CD4-positive, alpha-beta T cell treated with Interleukin-6 at 100 ng/mL for 8 hours (primary cell): Measurements from ENCODE around the gene HEG1.

Source experiments
- DNase-seq: peaks from one replicate; pipeline ENCODE4 v3.0.0-alpha.2; 2020; ENCODE audit warnings: mixed read lengths, low spot score

HEG1 gene

DNA sequence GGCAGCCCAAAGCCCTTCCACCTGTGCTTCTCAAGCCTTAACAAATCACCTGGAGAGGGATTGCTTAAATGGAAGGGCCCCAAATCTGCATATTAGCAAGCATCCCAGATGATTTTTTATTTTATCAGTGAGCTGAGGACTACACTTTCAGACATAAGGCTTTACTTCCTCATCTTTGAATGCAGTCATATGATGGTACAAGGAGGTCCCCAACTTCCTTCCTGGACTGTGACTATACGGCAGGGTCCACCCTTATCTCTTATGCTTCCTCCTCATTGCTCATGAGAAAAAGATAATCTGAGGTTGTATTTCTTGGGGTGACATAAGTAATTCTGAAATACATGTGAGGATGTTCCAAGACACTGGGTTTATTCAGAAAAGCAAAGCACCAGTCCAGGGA lies 13.7 kb upstream of the HEG1 start:
- DNase-seq = no peak

DNA sequence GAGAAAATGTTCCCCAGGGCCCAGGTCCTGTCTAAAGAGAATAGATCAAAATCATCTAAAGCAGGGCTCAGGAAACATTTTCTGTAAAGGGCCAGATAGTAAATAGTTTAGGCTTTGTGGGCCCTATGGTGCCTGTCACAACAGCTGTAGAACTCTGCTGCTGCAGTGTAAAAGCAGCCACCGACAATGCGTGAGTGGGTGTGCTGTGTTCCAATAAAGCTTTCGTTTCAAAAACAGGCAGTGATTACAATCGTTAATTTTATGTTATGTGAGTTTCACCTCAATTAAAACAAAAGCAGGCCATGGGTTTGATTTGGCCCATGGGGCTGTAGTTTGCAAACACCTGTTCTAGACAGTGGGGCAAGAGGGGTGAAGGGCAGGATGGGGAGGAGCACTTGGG lies 12.5 kb upstream of the HEG1 start:
- no peak for DNase-seq

GRCh38 chr3:125067225-125067624 lies 11.4 kb upstream of the HEG1 start:
- no peak for DNase-seq

DNA sequence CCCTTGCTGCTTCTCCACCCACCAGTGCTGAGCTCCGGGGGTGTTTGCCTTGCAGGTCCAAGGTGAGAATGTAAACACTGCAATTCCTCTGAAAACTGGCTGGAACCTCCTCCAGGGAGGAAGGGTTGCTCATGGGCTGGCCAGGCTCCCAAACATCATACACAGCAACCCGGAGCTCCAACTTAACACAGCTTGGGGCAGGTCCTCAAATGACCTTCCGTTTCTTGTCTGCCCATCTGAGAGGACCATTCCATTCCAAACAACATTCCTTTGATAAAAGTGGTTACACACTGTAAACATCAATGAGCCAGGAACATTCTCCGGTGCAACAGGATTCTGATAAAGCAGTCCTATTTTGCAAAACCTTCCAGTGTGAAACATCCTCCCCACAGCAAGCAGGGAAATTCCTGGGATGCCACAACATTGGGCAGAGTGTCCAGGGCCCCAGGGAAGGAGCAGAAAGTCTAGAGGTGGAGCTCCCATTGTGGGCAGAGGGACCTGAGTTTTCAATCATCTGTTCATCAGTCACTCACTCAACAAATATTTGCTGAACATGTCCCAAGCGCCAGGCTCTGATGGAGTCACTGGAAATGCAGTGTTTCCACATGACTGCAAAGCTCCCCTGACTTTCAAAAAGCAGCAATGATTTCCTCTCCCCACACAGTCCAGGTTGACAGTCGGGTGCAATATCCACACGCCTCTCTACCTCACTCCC lies 7.3 kb upstream of the HEG1 start:
- DNase-seq = no peak

- DNase-seq = no peak
Measured at GRCh38 chr3:125061646-125062045, 5.8 kb upstream of the HEG1 start.

- DNase-seq = no peak
Measured at GRCh38 chr3:125061170-125061569, 5.4 kb upstream of the HEG1 start.

DNA sequence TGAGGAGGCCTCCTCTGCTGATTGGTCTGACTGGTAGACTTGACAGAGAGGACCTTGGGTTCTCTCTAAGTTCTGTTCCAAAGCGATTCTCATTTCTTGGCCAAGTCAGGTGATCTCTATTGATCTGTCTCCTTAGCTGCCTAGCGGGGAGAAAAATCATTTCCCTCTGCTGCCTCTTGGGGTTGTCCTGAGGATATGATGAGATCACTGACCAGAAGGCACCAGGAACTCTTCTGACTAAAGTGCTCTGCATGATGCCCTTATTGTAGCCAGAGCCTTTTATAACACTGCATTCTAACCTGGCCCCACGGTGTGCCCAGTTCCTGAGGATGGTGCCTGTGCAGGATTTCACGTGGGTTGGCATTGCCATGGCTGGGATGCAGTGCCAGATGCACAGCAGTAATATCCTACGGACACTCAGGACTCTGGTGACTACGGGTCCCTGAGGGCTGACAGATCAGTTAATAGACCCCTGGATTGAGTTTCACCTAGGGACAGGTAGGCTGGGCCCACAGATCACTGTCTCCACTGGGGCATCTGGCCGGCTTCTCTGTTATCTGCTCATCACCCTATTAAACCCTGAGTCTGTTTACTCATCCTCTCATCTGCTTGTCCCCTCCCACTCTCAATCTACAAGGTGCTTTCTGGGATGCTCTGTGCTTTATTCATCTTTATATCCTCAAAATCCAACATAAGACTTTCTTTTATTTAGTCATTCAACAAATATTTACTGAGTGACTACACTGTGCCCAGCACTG lies 3.9 kb upstream of the HEG1 start:
- no peak for DNase-seq

- no peak for DNase-seq
Measured at GRCh38 chr3:125058959-125059358, 3.2 kb upstream of the HEG1 start.

DNA sequence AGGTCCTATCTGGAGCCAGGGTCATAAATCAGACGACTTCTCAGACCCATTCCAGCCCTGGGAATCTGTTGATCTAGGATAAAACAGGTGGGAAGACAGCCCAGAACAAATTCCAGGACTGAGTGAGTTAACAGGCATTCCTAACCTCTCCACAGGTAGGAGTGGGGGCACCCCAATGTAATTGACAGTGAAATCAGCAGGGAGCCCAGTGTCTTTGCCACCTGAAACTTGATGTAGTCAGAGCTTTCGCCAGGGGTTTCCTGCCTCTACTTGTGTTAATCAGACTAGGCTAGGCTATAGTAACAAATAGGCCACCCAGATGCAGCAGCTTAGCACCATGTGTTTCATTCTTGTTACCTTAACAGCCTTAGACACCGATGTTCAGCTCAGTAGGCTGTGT lies 2.7 kb upstream of the HEG1 start:
- no peak for DNase-seq

- no peak for DNase-seq
Measured at GRCh38 chr3:125057186-125057850, 1.5 kb upstream of the HEG1 start.

- no peak for DNase-seq
Measured at GRCh38 chr3:125055331-125055912, 375 bp downstream of the HEG1 start.

GRCh38 chr3:125054449-125055329 lies 1.1 kb downstream of the HEG1 start:
- peak; percentile 39 for DNase-seq

- DNase-seq = no peak
Measured at GRCh38 chr3:125054062-125054448, 1.7 kb downstream of the HEG1 start.

DNA sequence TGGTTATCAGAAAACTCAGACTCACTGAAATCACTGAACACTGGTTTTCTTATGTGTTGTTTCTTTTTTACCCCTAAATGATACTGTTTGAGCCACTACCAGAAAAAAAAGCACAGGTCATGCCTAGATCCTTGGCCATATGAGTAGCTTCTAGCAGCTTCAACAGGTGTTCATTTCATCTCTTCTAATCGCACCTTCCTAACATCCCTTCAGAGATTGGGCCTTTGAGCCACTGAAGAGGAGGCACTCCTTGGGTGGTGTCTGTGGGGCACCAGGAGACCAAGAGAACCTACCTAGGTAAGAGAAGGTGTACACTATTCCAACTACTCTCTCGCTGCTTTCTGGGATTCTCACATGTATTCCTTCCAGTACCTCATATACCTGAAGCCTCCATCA lies 2.5 kb downstream of the HEG1 start:
- DNase-seq = no peak

DNA sequence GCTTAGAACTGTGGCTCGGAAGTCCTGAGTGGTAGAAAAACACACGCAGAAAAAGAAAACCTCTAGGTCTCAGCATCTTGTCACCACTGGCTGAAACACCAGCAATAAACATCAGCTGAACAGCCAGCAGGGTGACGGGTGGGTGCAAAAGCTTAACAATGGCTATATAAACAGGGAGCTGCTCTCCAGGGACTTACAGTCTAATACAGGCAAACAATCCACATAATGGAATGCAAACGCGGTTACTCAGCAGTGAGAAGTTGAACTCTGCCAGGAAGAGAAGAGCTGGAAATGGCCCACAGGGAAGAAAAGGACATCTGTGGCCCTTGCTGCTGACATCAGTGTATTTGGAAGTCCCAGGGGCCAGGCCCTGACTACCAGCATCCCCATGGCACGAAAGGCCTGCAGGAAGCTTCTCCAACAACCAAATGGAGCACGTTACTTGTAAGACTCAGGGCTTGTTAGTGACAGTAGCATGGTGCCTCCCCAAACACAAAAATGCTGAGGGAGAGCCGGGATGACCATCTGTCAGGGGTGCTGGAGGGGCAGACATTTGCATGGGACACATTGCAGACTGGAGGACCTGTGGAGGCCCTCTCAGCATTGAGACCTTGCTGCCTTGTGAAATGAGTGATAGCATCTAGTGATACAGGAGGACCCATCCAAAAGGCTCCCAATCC lies 3.0 kb downstream of the HEG1 start:
- no peak for DNase-seq

DNA sequence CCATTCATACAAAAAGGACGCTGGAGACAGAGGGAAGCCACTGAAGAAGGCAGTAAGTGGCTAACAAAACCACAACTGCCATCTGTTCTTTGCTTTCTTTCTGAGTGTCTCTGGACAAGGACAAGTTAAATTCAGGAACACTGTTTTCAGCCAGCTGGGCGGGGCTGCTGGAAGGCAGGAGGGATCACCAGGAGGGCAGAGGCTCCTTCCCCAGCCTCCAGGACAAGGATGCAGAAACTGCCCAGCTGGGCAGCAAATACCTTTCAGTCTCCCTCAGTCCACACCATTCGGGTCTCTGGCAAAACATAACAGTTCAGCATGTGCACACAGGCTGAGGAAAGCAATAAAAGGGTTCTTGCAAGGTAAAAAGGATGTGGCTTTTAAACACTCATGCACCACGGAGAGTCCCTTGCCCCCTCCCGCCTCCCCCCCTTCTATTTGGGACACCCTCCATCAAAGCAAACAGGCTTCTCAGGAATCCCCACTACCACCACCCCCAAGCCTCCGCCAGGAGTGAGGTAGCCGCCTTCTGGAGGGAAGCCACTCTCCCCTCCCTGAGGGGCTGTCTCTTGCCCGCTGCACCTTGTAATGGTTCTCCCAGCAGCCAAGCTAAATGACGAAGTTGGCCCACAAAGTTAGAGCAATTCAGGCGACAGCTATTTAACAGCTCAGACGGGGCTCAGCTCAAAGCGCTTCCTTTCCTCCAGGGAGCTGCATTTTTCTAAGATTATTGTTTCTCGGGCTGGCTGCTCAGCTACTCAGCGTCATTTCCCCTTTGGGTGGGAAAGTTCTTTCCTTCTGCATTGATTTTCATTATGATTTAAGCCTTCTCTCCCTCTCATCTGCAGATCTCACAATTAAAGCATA lies 3.8 kb downstream of the HEG1 start:
- peak; percentile 79 for DNase-seq

DNA sequence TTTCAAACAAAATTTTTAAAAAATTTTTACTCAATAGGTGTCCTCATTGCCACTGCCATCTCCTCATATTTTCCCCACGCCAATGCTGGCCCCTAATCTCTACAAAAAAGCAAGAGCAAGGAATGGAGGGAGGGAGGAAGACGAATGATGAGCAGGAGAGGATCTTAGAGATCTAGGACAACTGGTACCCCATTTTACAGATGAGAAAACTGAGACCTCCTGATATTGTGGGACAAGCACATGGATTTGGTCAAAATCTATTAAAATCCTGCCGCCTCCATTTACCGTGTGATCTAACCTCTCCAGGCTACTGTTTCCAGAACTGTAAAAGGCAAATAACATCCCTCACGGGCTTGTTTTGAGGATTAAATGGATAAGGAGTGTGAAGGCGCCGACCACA lies 4.6 kb downstream of the HEG1 start:
- no peak for DNase-seq

DNA sequence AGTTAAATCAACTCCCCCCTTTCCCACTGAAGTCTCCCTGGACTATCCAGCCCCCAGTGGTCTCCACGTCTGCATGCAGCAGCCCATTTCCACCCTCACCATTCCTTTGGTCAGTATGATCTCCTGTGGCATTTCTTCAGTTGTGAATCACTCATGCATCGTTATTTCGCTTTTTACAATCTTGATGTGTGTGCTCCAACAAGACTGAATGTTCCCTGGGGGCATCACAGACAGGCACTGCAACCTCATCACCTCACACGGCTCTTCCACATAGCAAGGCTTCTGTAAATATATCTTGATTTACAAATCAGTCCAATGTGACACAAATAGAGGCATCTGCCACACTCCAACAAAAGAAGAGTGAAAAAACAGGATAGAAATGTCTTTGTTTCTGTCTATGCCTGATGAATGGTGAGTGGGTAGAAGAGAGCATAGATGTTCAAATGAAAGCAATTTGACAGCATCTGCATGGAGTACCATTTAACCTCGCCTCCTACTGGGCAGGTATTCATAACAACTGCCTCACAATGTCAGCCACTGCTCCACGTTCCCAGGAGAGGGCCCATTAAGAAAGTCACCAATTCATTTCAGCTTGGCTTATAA lies 5.2 kb downstream of the HEG1 start:
- no peak for DNase-seq

DNA sequence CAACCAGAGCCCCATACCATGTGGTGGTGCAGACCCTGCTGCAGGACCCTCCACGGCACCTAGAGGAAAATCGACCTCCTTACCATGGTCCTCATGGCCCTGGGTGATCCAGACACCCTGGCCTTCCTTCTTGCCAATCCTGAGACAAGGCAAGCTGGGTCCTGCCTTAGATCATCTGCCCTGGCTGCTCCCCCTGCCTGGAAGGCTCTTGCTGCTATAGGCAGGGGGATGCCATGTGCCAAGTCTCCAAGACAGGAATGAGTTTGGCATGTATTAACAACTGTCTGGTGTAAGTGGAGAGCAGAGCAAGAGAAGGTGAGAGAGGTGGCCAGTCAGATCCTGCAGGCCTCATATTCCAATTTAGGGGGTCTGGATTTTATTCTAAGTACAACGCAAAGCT lies 7.5 kb downstream of the HEG1 start:
- DNase-seq = no peak

GRCh38 chr3:125045965-125046364 lies 9.8 kb downstream of the HEG1 start:
- DNase-seq = no peak
